GM04503 (cell line): Measurements from ENCODE around the gene GALNT16.
"Not testable (repeated sequence)": the region's sequence is repeated elsewhere in the genome, so short reads cannot be mapped to it uniquely, and the experiment has no call there.

Experiments used
- DNase-seq: peaks from one replicate; pipeline ENCODE4 v3.0.0-alpha.2; 2012; ENCODE audit warnings: low read depth

GALNT16 gene

GRCh38 chr14:69259527-69260189, at the start of gene GALNT16:
GALNT16 (plus strand) TSS chr14:69260158; CDS start chr14:69260291, 133 bp downstream.
- no peak for DNase-seq

- no peak for DNase-seq
Observed at GRCh38 chr14:69214393-69214792, 45.6 kb upstream of the GALNT16 start.

GRCh38 chr14:69217663-69218062, 42.3 kb upstream of the GALNT16 start:
- not testable (repeated sequence) for DNase-seq

- no peak for DNase-seq
Observed at GRCh38 chr14:69224946-69225345, 35.0 kb upstream of the GALNT16 start.

DNA sequence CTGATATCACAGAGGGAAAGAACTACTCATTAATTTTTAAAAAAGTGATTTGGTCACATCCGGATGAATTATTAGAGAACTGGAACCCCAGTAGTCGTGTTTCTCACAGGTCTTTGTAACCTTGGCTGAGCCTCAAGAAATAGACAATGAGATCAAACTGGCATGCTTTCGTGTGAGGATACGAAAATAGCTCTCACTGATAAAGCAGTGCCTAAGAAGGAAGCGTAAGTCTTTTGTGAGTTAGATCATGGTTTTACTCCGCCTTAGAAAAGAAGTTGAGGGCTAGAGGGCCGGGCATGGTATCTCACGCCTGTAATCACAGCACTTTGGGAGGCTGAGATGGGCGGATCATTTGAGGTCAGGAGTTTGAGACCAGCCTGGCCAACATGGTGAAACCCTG, 33.8 kb upstream of the GALNT16 start:
- no peak for DNase-seq

GRCh38 chr14:69226736-69227135, 33.2 kb upstream of the GALNT16 start:
- DNase-seq = no peak

GRCh38 chr14:69231486-69231885, 28.5 kb upstream of the GALNT16 start:
- DNase-seq = no peak

DNA sequence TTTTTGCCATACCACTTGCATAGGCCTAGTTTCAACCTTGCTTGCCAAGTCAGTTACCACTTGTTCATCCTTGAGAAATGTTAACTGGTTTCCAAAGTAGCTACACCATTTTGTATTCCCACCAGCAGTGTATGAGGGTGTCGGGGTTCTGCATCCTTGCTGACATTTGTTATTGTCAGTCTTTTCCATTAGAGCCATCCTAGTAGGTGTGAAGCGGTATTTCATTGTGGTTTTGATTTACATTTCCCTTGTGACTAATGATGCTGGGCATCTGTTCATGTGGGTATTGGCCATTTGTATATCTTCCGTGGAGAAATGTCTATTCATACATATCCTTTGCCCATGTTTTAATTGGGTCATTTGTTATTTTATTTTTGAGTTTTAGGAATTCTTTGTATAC, 27.6 kb upstream of the GALNT16 start:
- DNase-seq = no peak

DNA sequence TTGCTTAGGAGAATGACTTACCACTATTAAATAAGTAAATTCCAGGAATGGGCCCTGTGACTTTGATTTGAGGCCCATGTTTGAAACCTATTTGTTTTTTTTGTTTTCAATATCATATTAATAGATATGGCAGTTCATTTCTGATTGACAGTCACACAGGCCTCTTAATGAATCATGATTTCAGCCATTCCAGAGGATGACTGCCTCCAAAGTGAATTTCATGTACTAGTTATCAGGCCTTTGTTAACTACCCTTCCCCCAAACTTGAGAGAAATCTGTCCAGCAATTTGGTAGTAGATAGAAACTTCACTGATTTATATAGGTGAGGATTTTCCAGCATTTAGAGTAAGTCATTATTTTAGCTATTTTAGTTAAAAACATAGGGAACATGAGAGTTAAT, 25.9 kb upstream of the GALNT16 start:
- DNase-seq = no peak

DNA sequence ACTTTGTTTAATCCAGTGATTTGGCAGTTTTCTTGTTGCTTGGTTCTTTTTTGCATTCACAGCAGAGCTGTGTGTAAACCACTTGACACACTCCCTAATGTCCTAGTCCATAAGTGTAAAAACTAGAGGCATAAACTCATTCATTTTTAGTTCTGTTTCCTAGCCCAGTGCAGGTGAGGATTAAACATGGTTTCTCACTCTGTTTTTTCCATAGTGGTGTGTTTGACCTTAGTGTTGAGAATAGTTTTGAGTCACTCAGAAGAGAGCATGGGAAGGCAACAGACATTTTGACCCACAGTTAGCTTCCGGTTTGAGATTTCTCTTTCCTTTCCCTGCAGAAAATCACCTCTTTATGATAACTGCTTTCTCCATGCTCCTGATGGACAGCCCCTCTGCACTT, 24.2 kb upstream of the GALNT16 start:
- no peak for DNase-seq

DNA sequence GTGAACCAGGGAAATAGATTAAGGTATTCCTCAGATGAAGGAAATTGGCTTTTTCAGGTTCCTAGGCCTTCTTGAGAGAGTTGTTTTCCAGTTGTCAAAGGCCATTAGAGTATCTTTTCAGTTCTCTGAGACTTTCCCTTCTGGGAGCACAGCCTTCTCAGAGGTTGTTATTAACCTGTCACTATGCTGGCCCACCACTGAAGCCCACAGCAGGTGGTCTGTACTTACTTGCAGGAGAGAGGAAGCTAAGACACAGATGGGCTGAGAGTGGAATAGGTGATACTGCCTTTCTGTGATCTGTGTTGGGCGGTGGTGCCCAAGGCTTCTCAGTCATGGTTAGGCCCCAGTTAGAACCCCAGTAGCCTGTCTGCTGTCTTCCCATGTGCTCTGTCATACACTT, 22.8 kb upstream of the GALNT16 start:
- no peak for DNase-seq

DNA sequence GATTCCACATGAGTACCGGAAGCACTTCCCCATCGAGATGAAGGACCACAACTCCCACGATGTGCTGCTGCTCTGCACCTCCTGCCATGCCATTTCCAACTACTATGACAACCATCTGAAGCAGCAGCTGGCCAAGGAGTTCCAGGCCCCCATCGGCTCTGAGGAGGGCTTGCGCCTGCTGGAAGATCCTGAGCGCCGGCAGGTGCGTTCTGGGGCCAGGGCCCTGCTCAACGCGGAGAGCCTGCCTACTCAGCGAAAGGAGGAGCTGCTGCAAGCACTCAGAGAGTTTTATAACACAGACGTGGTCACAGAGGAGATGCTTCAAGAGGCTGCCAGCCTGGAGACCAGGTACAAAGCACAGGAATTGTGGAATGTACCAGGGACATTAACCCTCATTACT, 22.4 kb upstream of the GALNT16 start:
- DNase-seq = no peak

GRCh38 chr14:69238883-69239282, 21.1 kb upstream of the GALNT16 start:
- DNase-seq = no peak

DNA sequence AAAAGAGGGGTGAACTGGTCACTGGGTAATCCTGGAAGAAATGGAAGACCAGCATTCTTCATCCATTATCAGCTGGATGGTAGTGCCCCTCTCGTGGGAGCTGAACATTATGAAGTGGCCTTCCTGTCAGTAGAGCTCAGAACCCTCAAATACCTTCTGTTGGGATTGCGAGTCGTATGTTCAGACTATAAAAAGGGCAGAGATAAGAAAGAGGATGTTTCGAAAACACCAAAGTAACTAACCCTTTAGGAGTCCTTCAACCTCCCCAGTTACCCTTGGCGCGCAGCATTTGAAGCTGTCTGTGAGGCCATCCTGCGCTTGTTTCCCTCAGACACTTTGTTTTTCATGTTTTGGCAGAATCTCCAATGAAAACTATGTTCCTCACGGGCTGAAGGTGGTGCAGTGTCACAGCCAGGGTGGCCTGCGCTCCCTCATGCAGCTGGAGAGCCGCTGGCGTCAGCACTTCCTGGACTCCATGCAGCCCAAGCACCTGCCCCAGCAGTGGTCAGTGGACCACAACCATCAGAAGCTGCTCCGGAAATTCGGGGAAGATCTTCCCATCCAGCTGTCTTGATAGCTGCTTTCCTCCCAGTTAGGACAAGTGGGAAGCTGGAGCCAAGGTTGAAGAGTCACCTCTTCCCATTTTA, 19.3 kb upstream of the GALNT16 start:
- no peak for DNase-seq

GRCh38 chr14:69241577-69241976, 18.4 kb upstream of the GALNT16 start:
- DNase-seq = no peak

DNA sequence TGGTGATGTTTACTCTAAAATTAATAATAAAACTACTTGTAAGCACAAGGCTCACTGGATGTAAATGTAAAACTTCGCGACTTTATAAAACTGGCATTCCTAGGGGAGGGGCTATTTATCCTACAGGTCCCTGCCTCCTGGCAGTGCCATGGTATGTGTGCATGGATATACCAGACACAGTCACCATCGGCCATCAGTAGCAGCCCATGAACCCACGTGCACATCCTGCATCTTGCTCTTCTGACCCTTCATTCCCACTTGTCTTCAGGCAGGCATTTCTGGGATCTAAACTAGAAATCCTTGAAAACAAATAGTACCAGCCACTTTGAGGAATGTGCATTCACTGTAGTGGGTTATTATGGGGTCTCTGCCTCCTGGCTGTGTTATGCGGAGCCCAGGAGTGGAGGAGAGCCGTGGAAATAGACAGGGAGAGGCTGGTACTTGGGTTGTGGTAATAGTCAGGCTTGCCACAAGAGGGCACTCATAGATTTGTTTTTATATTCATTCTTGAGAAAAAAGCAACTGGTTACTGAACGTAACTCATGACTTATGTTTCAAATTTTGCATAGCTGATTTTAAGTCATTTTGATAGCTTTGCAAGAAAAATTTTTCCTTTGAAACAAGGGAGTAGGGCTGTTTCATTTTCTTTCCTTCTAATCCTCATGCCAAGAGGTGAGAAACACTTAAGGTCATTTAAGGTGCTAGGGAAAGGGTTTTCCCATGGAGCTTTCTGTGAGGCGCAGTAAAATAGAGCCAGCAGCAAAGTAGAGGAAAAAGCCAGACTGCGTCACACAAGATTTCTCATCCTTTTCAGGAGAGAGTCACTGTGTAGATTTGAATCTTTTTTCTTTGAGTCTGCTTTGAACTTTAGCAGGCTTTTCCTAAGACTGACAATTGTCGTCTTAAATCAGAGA, 17.4 kb upstream of the GALNT16 start:
- DNase-seq = peak; percentile 25

DNA sequence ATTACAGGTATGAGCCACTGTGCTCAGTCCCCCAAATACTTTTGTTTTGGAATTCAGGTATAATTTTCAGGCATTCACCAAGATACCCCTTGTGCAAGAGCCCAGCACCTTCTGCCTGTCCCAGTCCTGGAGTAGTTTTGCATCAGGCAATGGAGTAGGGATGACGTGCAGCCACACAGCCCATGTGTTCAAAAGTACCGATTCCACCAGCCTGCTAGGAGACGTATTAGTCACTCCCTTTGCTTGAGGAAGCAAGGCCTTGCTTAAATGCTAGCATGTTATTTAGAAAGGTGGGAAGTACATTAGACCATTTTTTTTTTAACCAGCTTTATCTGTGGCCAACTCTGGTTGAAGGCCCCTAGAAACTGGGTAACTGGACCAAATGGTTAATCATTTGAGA, 15.0 kb upstream of the GALNT16 start:
- DNase-seq = no peak

GRCh38 chr14:69246331-69246730, 13.6 kb upstream of the GALNT16 start:
- no peak for DNase-seq

DNA sequence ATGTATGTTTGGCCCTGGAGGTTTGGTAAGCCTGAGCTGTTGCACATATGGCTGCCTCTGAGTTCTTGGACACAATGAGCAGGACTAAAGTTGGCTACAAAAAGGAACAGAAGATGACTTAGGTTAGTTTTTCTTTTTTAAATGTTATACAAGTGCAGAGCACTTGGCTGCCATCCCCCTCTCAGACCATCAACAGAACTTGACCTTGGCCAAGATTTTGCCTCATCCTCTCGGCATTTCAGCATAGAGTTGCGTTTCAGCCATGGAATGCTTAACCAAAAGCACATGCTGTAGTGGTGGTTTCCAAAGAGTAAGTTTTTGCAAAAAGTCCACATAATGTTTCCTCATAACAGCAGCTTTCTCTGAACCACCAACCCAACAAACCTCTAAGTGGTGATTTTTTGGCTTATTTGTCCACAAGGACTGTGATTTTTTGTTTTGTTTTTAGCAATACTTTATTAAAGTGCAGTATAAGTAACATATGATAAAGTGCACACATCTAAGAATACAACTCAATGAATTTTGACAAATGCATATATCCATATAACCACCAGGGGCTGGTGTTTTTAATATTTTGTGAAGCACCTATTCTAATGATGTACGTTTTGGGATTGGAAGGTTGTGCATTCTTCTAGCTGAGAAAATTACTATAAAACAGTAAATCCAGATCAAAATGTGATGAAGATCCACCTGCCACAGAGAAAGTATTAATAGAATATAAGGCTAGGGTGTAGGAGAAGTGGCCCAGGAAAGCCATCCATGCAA, 12.1 kb upstream of the GALNT16 start:
- peak; percentile 93 for DNase-seq

GRCh38 chr14:69249603-69250002, 10.4 kb upstream of the GALNT16 start:
- no peak for DNase-seq

DNA sequence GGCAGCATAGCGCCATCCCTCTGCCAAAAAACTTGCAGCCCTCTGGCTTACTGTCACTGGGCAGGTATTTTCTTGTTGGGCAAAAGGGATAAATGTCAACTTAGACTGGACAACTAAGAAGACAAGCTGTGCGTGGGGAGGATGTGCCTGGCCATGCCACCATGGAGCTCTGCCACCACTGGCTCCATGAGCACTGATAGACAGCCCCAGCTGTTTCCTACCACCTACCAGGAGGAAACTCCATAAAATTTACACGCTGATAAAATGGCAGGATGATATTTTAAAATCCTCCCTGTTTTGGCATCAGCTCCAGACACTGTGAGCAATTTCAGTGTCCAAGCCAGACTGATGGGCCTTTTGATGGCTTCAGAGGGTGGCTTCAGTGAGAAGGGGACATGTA, 7.1 kb upstream of the GALNT16 start:
- DNase-seq = no peak

DNA sequence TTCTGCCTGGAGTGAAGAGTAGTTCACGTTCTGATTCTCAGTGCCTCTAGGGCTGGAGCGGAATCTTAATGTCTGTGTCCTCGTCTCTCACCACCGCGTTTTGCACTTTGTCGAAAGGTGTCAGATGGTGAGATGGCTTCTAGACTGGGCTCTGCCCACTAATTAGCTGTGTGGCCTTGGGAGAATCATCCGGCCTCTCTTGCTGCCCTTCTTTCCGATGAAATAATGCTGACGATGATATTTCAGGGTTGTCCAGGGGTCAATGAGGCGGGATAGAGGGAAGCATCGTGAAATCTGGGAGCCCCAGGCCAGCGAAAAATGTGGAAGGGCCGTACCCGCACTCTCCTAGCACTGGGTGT, 811 bp upstream of the GALNT16 start:
- DNase-seq = no peak
